Measurements from ENCODE around the gene ENAM. TPM values are rescaled to one million over a fixed set of nuclear protein-coding genes. Genes with fewer than 3 reads are reported as not detected.

The ENAM gene
- polyA plus RNA-seq, 1 of the 3 experiments (the other 2 are of a cell fraction) = 0.20 TPM

GRCh38 chr4:70632028-70632427 lies 3.5 kb downstream of the ENAM start:
- DNase-seq = no peak
- Histone ChIP-seq H3K9me2 (no peaks in the 10 kb centered on the region), H3K36me3 (replicated peaks in 1 of 2; ENCODE audit: control insufficient read depth in 1 of 2, insufficient read depth in 2 of 2, low read length in 1 of 2) (no peaks in the 10 kb centered on the region), H4K20me1 (ENCODE audit: insufficient read depth) (no peaks in the 10 kb centered on the region), H3K9me3 (no peaks in the 10 kb centered on the region), H2AFZ (ENCODE audit: low read depth) (0 out of 2 replicates have a peak overlapping the region, but pooled peaks have one; percentile 42), H3K4me1 (ENCODE audit: control insufficient read depth in 1 of 2, insufficient read depth in 2 of 2, low read depth in 1 of 2, low read length in 1 of 2) (no peaks in the 10 kb centered on the region; a peak in 2 of 4 replicates), H3K79me2 (ENCODE audit: insufficient read depth) (no peaks in the 10 kb centered on the region), H3K4me3 (ENCODE audit: low read depth in 2 of 2, low read length in 1 of 2) (no peak overlapping the region), H3K4me2 (peak overlapping the region; percentile 12; the same call in 1 of the 2 replicates), H3K27me3 (ENCODE audit: insufficient read depth) (no peaks in the 10 kb centered on the region), H3K9ac (no peak overlapping the region), H3F3A (replicated peaks; ENCODE audit: insufficient read depth) (peaks cover 14% of the 10 kb centered on the region), H3K27ac (ENCODE audit: low read depth in 2 of 2, low read length in 1 of 2) (peak overlapping the region in 1 of 2 experiments; percentile 53; a peak in 3 of 4 replicates)
- peak; percentile 56 for TF ChIP-seq JUND (IDR thresholded peaks at IDR 0.05)
- no peak for TF ChIP-seq FOXJ3 (CRISPR knock-in tag; IDR thresholded peaks at IDR 0.05)
- TF ChIP-seq IRF3 (IDR thresholded peaks at IDR 0.05; ENCODE audit: low read depth, low read length) = no peak
- TF ChIP-seq TEAD4 (IDR thresholded peaks at IDR 0.05; ENCODE audit: borderline replicate concordance, insufficient read depth) = no peak
- TF ChIP-seq MAX (IDR thresholded peaks at IDR 0.05; ENCODE audit: low read depth) = no peak
- no peak for TF ChIP-seq NFIC (IDR thresholded peaks at IDR 0.05; ENCODE audit: borderline replicate concordance)
- TF ChIP-seq RFX5 (IDR thresholded peaks at IDR 0.05; ENCODE audit: low read length) = no peak
- no peak for TF ChIP-seq CHD2 (IDR thresholded peaks at IDR 0.05; ENCODE audit: low read length, partially characterized antibody)
- TF ChIP-seq RAD21 (IDR thresholded peaks at IDR 0.05; ENCODE audit: low read length) = no peak
- TF ChIP-seq PBX3 (IDR thresholded peaks at IDR 0.05) = peak; percentile 49
- TF ChIP-seq ELF1 (IDR thresholded peaks at IDR 0.05) = no peak
- TF ChIP-seq USF1 (IDR thresholded peaks at IDR 0.05; ENCODE audit: borderline replicate concordance, low read depth) = no peak
- TF ChIP-seq GABPA (IDR thresholded peaks at IDR 0.05; ENCODE audit: low read depth) = no peak
- no peak for TF ChIP-seq RCOR1 (IDR thresholded peaks at IDR 0.05; ENCODE audit: low read length)
- TF ChIP-seq YY1 (IDR thresholded peaks at IDR 0.05; ENCODE audit: low read depth) = no peak
- no peak for TF ChIP-seq EZH2phosphoT487 (IDR thresholded peaks at IDR 0.05; ENCODE audit: borderline replicate concordance, low read depth)
- no peak for TF ChIP-seq FOXM1 (IDR thresholded peaks at IDR 0.05; ENCODE audit: low read depth)
- TF ChIP-seq EP300 (IDR thresholded peaks at IDR 0.05; ENCODE audit: borderline replicate concordance in 1 of 2, low read depth in 1 of 2, low read length in 1 of 2) = no peak
- no peak for TF ChIP-seq MXI1 (IDR thresholded peaks at IDR 0.05; ENCODE audit: low read depth, low read length)
- TF ChIP-seq USF2 (IDR thresholded peaks at IDR 0.05; ENCODE audit: borderline replicate concordance, low read depth, low read length) = no peak
- no peak for TF ChIP-seq REST (IDR thresholded peaks at IDR 0.05; ENCODE audit: low read depth, low read length)
- 0 out of 2 replicates have a peak, but pooled peaks have one; percentile 15 for TF ChIP-seq MEF2A (IDR thresholded peaks at IDR 0.05; ENCODE audit: borderline replicate concordance, low read depth)
- TF ChIP-seq FOSL2 (IDR thresholded peaks at IDR 0.05; ENCODE audit: borderline replicate concordance, low read depth) = peak; percentile 35; the same call in 1 of the 2 replicates
- no peak for TF ChIP-seq SMC3 (IDR thresholded peaks at IDR 0.05; ENCODE audit: low read depth, low read length)
- TF ChIP-seq RXRA (IDR thresholded peaks at IDR 0.05; ENCODE audit: borderline replicate concordance, low read depth) = no peak
- WGBS (ENCODE audit: low lambda C conversion rate) = 3% methylated on average over 1 of the region's 1 CpG
- ChIA-PET CTCF (no interaction called here), POLR2A (no interaction called here)
